Measurements from ENCODE around the gene ERRFI1.

The ERRFI1 gene

GRCh38 chr1:8017495-8018197 lies 8.5 kb downstream of the ERRFI1 start:
- peak; percentile 79 for DNase-seq

GRCh38 chr1:8016895-8017241 lies 9.2 kb downstream of the ERRFI1 start:
- DNase-seq: no peak

- no peak for DNase-seq
Observed at GRCh38 chr1:8016210-8016894, 9.8 kb downstream of the ERRFI1 start.

GRCh38 chr1:8015809-8016165 lies 10.3 kb downstream of the ERRFI1 start:
- no peak for DNase-seq

- DNase-seq: peak; percentile 87
Observed at GRCh38 chr1:8015036-8015808, 10.9 kb downstream of the ERRFI1 start.

- no peak for DNase-seq
Observed at GRCh38 chr1:8014381-8014988, 11.6 kb downstream of the ERRFI1 start.

GRCh38 chr1:8013800-8014199 lies 12.3 kb downstream of the ERRFI1 start:
- DNase-seq: no peak

- DNase-seq: no peak
Observed at GRCh38 chr1:8013399-8013798, 12.7 kb downstream of the ERRFI1 start.

GRCh38 chr1:8012955-8013354 lies 13.2 kb downstream of the ERRFI1 start:
- no peak for DNase-seq

GRCh38 chr1:8011923-8012858 lies 13.9 kb downstream of the ERRFI1 start:
- DNase-seq: no peak

GRCh38 chr1:8011016-8011415 lies 15.1 kb downstream of the ERRFI1 start:
- DNase-seq: no peak

GRCh38 chr1:8010080-8010664 lies 15.9 kb downstream of the ERRFI1 start:
- DNase-seq: no peak

GRCh38 chr1:8009043-8010002 lies 16.8 kb downstream of the ERRFI1 start:
- no peak for DNase-seq

GRCh38 chr1:8006037-8006963 lies 19.8 kb downstream of the ERRFI1 start:
- no peak for DNase-seq

- peak; percentile 92 for DNase-seq
Observed at GRCh38 chr1:8004803-8005573, 21.1 kb downstream of the ERRFI1 start.

GRCh38 chr1:8004113-8004802 lies 21.9 kb downstream of the ERRFI1 start:
- DNase-seq: no peak

GRCh38 chr1:8003438-8004112 lies 22.5 kb downstream of the ERRFI1 start:
- DNase-seq: no peak

GRCh38 chr1:8002921-8003320 lies 23.2 kb downstream of the ERRFI1 start:
- no peak for DNase-seq

Measured in EL (cell line).